ENCODE measurements around the gene PFDN5.
"Not testable (repeated sequence)": the region's sequence is repeated elsewhere in the genome, so short reads cannot be mapped to it uniquely, and the experiment has no call there.

PFDN5 gene

DNA sequence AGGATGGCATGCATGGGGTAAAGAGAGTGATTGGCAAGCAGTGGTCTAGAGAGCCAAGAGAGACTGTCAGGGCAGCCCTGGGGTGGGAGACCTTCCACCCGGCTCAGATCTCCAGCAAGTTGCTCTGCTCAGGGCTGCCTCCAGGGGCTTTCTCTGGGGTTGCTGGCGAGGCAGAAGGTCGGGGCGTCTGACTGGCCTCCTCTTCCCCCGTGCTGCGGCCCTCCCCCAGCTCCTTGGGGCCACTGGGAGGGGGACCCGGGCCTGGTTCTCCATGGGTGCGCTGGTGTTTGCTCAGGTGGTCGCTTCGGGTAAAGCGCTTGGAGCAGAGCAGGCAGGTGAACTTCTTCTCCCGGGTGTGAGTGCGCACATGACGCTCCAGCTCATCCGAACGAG, 32.7 kb downstream of the PFDN5 start:
- FAIRE-seq: no peak
- TF ChIP-seq, protein P1, sequence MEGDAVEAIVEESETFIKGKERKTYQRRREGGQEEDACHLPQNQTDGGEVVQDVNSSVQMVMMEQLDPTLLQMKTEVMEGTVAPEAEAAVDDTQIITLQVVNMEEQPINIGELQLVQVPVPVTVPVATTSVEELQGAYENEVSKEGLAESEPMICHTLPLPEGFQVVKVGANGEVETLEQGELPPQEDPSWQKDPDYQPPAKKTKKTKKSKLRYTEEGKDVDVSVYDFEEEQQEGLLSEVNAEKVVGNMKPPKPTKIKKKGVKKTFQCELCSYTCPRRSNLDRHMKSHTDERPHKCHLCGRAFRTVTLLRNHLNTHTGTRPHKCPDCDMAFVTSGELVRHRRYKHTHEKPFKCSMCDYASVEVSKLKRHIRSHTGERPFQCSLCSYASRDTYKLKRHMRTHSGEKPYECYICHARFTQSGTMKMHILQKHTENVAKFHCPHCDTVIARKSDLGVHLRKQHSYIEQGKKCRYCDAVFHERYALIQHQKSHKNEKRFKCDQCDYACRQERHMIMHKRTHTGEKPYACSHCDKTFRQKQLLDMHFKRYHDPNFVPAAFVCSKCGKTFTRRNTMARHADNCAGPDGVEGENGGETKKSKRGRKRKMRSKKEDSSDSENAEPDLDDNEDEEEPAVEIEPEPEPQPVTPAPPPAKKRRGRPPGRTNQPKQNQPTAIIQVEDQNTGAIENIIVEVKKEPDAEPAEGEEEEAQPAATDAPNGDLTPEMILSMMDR (IDR thresholded peaks at IDR 0.05; ENCODE audit: insufficient read depth, missing control alignments): no peak
- DNase-seq (ENCODE audit: insufficient read length, low spot score): no peak

DNA sequence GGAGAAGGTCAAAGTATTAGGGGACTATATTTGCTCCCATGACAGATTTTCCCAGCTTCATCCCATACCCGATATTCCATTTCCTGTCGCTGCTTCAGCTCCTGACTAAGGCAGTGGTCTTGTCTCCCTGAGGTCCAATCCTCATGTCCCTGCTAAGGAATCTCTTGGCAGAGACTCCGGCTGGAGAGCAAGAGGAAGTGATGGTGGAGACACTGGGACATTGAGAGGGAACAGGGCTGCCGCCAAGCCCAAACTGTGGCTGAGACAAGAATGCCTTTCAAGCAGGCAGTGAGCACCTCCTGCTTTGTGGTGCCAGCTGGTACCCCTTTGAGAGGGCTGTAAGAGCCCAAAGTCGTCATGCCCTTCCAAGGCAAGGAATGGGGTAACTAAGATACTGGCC, 35.3 kb downstream of the PFDN5 start:
- TF ChIP-seq, protein P1 (IDR thresholded peaks at IDR 0.05; ENCODE audit: insufficient read depth, missing control alignments): no peak
- no peak for FAIRE-seq
- no peak for DNase-seq (ENCODE audit: insufficient read length, low spot score)

DNA sequence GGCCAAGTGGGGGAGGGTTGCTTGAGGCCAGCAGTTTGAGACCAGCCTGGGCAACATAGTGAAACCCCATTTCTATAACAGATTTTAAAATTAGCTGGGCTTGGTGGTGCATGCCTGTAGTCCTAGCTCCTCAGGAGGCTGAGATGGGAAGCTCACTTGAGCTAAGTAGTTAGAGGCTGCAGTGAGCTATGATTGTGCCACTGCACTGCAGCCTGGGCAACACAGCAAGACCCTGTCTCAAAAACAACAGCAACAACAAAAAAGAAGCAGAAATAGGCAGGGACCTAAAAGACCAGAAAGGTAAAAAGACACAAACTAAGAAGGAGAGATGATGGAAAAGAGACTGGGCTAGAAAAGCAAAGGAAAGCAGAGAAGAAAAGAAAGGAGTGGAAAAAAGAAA, 37.0 kb downstream of the PFDN5 start:
- FAIRE-seq; DNase-seq (ENCODE audit: insufficient read length, low spot score): not testable (repeated sequence)

DNA sequence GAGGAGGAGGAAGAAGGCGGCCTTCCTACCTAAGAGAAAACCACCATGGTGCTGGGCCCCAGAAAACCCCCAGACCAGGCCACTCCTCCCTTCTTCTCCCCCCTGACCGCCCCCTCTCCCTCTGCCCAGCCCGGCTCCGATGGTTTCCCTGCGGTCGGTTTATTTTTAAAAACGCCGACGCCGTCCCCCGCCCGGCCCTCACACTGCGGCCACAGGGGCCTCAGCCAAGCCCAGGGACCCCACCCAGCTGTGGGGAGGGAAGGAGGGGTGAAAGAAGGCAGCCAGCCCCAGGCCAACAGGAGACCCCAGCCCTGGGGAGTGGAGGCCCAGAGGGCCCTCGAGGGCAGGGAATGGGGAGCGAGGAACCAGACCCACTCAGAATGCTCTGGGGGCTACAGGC, 37.4 kb downstream of the PFDN5 start:
- TF ChIP-seq, protein P1 (IDR thresholded peaks at IDR 0.05; ENCODE audit: insufficient read depth, missing control alignments): no peak
- DNase-seq (ENCODE audit: insufficient read length, low spot score): no peak
- no peak for FAIRE-seq

DNA sequence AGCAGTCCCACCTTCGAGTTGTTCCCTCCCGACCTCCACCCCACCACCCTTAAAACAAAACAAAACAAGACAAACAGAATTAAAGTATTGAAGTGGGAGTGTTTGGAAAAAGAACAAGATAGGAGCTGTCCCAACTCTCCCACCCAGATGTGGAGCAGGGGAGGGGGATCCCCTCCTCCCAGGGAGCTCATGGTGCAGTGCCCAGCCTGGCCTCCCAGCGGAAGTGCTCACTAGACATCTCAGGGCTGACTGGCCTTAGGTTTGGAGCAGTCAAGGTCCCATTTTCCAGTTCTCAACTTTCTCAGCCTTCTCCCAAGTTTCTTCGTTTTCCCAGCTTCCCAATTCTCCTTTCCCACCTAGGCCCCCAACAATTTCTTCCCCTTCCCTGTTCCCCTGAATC, 37.9 kb downstream of the PFDN5 start:
- no peak for DNase-seq (ENCODE audit: insufficient read length, low spot score)

DNA sequence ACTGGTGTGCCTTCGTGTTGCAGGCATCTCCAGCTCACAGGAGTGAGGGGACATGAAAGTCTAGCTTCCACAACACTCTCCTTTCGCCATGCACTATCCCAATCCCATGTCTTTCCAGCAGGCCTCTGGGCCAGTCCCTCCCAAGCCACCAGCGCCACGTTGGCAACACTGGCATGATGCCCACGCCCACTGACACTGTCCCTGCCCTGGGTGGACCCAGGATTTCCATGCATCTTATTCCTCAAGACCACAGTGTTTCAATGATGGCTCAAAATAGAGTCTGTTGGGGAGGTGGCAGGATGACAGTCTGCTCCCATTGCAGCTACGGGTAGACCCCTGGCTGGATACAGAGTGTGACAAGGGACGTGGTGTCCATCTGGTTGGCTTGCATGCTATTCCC, 38.5 kb downstream of the PFDN5 start:
- no peak for FAIRE-seq
- DNase-seq (ENCODE audit: insufficient read length, low spot score): no peak
- TF ChIP-seq, protein P1 (IDR thresholded peaks at IDR 0.05; ENCODE audit: insufficient read depth, missing control alignments): no peak

More for the DNA sequence above, 37.9 kb downstream of the PFDN5 start:
- TF ChIP-seq, protein P1 (IDR thresholded peaks at IDR 0.05; ENCODE audit: insufficient read depth, missing control alignments): no peak
- no peak for FAIRE-seq

DNA sequence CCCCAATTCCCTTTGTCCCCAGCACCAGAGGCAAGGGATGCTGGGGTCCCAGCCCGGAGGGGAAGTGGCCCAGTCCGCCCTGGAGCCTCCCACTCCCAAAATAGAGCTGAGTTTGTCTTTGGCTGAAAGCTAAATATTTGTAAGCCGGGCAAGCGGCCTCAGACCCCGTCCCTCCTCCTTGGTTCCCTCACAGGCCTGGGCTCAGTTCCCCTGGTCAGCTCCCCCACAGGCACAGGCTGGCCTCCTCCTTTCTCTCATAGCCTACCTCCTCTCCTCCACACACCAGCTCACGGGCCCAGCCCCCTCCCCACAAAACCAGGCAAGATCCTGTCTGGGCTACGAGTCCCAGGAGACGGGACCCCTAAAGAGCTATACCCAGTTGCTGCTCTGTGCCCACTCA, 39.5 kb downstream of the PFDN5 start:
- TF ChIP-seq, protein P1 (IDR thresholded peaks at IDR 0.05; ENCODE audit: insufficient read depth, missing control alignments): no peak
- DNase-seq (ENCODE audit: insufficient read length, low spot score) (no peak), FAIRE-seq (no peak)

DNA sequence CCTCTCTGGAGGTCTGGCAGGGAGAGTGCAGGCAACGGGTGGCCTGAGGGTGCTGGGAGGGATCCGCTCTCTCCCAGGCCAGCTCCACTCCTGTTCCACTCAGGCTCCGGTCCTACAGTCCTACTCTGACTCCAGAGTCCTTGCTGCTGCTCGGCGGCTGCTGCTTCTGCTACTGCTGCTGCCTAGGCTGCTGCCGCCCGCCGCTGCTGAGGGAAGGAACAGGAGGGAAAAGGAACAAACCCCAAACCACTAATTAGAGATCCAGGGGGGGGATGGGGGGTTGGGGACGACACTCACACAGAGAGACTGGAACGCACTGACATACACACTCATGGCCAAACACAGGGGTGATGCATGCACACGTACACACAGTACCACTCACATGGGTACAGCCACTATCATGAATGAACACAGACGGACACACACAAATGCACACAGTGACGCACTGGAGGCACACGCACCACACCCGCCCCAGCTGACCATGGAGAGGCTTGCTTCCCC, 40.9 kb downstream of the PFDN5 start, which contains the start of gene SP7:
SP7 (minus strand) TSS at position 174 of the 501 bp plus-strand sequence. CDS start 708 bp downstream, outside the sequence.
- FAIRE-seq: no peak
- TF ChIP-seq, protein P1 (IDR thresholded peaks at IDR 0.05; ENCODE audit: insufficient read depth, missing control alignments): no peak
- DNase-seq (ENCODE audit: insufficient read length, low spot score): no peak

Data from D721Med (cell line).